ENCODE results near the gene ARL15.

Gene ARL15

GRCh38 chr5:54281960-54282692 is 28.2 kb downstream of the ARL15 start:
- no peak for DNase-seq

- DNase-seq = no peak
These were observed 30.4 kb downstream of the ARL15 start for GRCh38 chr5:54279960-54280359.

- DNase-seq = no peak
These were observed 31.2 kb downstream of the ARL15 start for GRCh38 chr5:54278979-54279717.

GRCh38 chr5:54278036-54278830 is 32.1 kb downstream of the ARL15 start:
- no peak for DNase-seq

GRCh38 chr5:54276048-54276447 is 34.3 kb downstream of the ARL15 start:
- no peak for DNase-seq

GRCh38 chr5:54275361-54275760 is 35.0 kb downstream of the ARL15 start:
- no peak for DNase-seq

- no peak for DNase-seq
These were observed 35.4 kb downstream of the ARL15 start for GRCh38 chr5:54274944-54275343.

- DNase-seq = no peak
These were observed 36.7 kb downstream of the ARL15 start for GRCh38 chr5:54273715-54274114.

- no peak for DNase-seq
These were observed 37.6 kb downstream of the ARL15 start for GRCh38 chr5:54272746-54273145.

- no peak for DNase-seq
These were observed 40.0 kb downstream of the ARL15 start for GRCh38 chr5:54270326-54270725.

- DNase-seq = no peak
These were observed 45.8 kb downstream of the ARL15 start for GRCh38 chr5:54264574-54264973.

- no peak for DNase-seq
These were observed 46.9 kb downstream of the ARL15 start for GRCh38 chr5:54263447-54263846.

- DNase-seq = no peak
These were observed 48.8 kb downstream of the ARL15 start for GRCh38 chr5:54261596-54261995.

- DNase-seq = no peak
These were observed 50.4 kb downstream of the ARL15 start for GRCh38 chr5:54259981-54260380.

- DNase-seq = no peak
These were observed 51.3 kb downstream of the ARL15 start for GRCh38 chr5:54259090-54259489.

- no peak for DNase-seq
These were observed 52.8 kb downstream of the ARL15 start for GRCh38 chr5:54257366-54258118.

GRCh38 chr5:54254482-54255198 is 55.7 kb downstream of the ARL15 start:
- no peak for DNase-seq

GRCh38 chr5:54251981-54252380 is 58.4 kb downstream of the ARL15 start:
- no peak for DNase-seq

- no peak for DNase-seq
These were observed 61.0 kb downstream of the ARL15 start for GRCh38 chr5:54249210-54250028.

GRCh38 chr5:54247226-54247625 is 63.1 kb downstream of the ARL15 start:
- DNase-seq = no peak

GRCh38 chr5:54243483-54244080 is 66.8 kb downstream of the ARL15 start:
- DNase-seq = no peak
